H1 (cell line): Measurements from ENCODE around the gene XPO1. TPM values are rescaled to one million over a fixed set of nuclear protein-coding genes. Genes with fewer than 3 reads are reported as not detected.

Experiments used
- BACH1 ChIP-seq: IDR thresholded peaks from 2 replicates; pipeline ENCODE4 v1.6.1; 2012; ENCODE audit warnings: low read length, improper control_type of control experiment
- CHD1 ChIP-seq: IDR thresholded peaks from 2 replicates; pipeline ENCODE4 v1.6.1; 2012; ENCODE audit warnings: low read depth, low read length, improper control_type of control experiment
- HDAC2 ChIP-seq, 2 experiments: fragments of 300-600 bp in 1 of 2; sonication (generic) in 1 of 2; IDR thresholded peaks; 2 replicates each; pipeline ENCODE4 v1.6.1; 2011 to 2012; ENCODE audit warnings: low read depth in 2 of 2, low read length in 2 of 2, mild to moderate bottlenecking in 2 of 2, moderate library complexity in 2 of 2, borderline replicate concordance in 1 of 2, inconsistent platforms in 1 of 2
- HDAC6 ChIP-seq: IDR thresholded peaks from one replicate; pipeline ENCODE4 v1.7.1; 2012; ENCODE audit warnings: low read depth, mild to moderate bottlenecking, inconsistent platforms, low read length, moderate library complexity
- NANOG ChIP-seq: IDR thresholded peaks from 2 replicates; pipeline ENCODE4 v1.6.1; 2011; ENCODE audit warnings: low read length, low read depth, mild to moderate bottlenecking, inconsistent platforms; ENCODE audit not compliant: insufficient read depth, poor library complexity, severe bottlenecking
- SIN3A ChIP-seq, 2 experiments: IDR thresholded peaks in 1 of 2; conservative IDR thresholded peaks in 1 of 2; 2 replicates each; pipeline ENCODE4 v1.6.1; 2011 to 2012; ENCODE audit warnings: low read length in 2 of 2, improper control_type of control experiment in 1 of 2, low read depth in 1 of 2, mild to moderate bottlenecking in 1 of 2
- polyA plus RNA-seq, 7 experiments: library from polyadenylated mRNA; depleted of rRNA in 3 of 7; stranded (reverse) in 5 of 7; unstranded in 2 of 7; fragments of >200 nt in 5 of 7; fragments of 200-250 nt in 2 of 7; gene quantifications; 1 replicate in 5 of 7; 2 replicates in 1 of 7; 4 replicates in 1 of 7; pipeline versions ENCODE4 v1.2.1 to v1.2.3, GENCODE V29; 2011 to 2013; ENCODE audit warnings: missing spikeins in 2 of 7, mixed read lengths in 2 of 7
- total RNA-seq: library from RNA; stranded (reverse); fragmentation: NEBNext Ultra II Directional; extraction: Animal tissue kit (Norgen Biotek cat#: 25700); gene quantifications from 2 replicates; pipeline ENCODE4 v1.2.1, GENCODE V29; 2021
- TF ChIP-seq, protein P1 (sequence below): IDR thresholded peaks from 2 replicates; pipeline ENCODE4 v1.6.1; 2012; ENCODE audit warnings: inconsistent platforms

XPO1 gene
- total and polyA plus RNA-seq, 2 of the 8 experiments (the other 6 are each of a cell fraction or from before 2014, with no cell fraction given): 110 to 296 TPM

GRCh38 chr2:61534926-61535325 lies 3.2 kb downstream of the XPO1 start (continued):
- no peak for TF ChIP-seq HDAC6
- TF ChIP-seq, protein P1, sequence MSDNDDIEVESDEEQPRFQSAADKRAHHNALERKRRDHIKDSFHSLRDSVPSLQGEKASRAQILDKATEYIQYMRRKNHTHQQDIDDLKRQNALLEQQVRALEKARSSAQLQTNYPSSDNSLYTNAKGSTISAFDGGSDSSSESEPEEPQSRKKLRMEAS: no peak
- TF ChIP-seq NANOG: no peak
- no peak for TF ChIP-seq HDAC2 (IDR thresholded peaks at IDR 0.05; ENCODE audit: borderline replicate concordance in 1 of 2, low read depth in 2 of 2, low read length in 2 of 2)
- TF ChIP-seq BACH1: no peak
- TF ChIP-seq SIN3A (conservative IDR thresholded peaks at IDR 0.05 in 1 of 2, IDR thresholded peaks at IDR 0.05 in 1 of 2; ENCODE audit: low read depth in 1 of 2, low read length in 2 of 2): no peak
- no peak for TF ChIP-seq CHD1
